Fibroblast of the aortic adventitia (primary cell): ENCODE data around the gene MMEL1. TPM values are rescaled to one million over a fixed set of nuclear protein-coding genes. Genes with fewer than 3 reads are reported as not detected.

Experiments used
- DNase-seq: peaks from one replicate; pipeline ENCODE4 v3.0.0-alpha.2; 2010; ENCODE audit warnings: low read depth
- H3K4me3 ChIP-seq: 2 replicates; pipeline ENCODE4 v1.5.1; 2011; ENCODE audit warnings: low read depth, mild to moderate bottlenecking, control low read depth, low read length, moderate library complexity
- CTCF ChIP-seq: IDR thresholded peaks from 2 replicates; pipeline ENCODE4 v1.5.1; 2011; ENCODE audit warnings: mild to moderate bottlenecking, low read length, control low read depth, inconsistent platforms; ENCODE audit not compliant: insufficient read depth
- total RNA-seq: library from RNA; depleted of rRNA; stranded (reverse); fragments of >200 nt; gene quantifications from 2 replicates; pipeline ENCODE4 v1.2.3, GENCODE V29; 2012; ENCODE audit warnings: low replicate concordance

MMEL1 gene
- total RNA-seq, 1 donor = not detected

DNA sequence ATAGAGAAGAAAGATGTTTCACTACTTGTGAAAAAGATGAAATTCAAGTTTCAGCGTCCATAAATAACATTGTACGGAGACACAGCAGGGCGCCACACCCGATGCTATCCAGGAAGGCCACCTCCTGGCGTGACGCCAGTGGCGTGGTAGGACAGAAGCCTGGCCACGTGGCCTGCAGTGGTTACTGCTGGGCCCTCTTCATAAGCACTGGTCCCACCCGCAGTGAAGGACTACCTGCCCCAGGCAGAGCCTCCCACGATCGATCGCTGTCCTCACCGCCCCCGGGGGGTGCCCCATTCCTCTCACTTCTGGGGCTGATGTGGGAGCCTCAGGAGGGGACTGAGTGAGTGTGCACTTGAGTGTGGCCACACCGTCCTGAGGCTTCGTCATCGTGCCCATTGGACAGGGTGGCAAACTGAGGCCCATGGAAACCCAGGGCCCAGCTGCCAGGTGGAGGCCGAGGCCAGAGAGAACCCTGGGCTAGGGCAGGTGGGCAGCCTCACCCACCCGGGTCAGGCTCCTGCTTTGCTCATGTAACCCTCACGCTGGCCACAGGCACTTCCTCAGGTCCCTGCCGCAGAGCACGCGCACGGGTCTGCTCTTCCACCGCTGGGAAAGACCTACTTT, 91.1 kb downstream of the MMEL1 start:
- TF ChIP-seq CTCF = no peak
- DNase-seq = no peak

DNA sequence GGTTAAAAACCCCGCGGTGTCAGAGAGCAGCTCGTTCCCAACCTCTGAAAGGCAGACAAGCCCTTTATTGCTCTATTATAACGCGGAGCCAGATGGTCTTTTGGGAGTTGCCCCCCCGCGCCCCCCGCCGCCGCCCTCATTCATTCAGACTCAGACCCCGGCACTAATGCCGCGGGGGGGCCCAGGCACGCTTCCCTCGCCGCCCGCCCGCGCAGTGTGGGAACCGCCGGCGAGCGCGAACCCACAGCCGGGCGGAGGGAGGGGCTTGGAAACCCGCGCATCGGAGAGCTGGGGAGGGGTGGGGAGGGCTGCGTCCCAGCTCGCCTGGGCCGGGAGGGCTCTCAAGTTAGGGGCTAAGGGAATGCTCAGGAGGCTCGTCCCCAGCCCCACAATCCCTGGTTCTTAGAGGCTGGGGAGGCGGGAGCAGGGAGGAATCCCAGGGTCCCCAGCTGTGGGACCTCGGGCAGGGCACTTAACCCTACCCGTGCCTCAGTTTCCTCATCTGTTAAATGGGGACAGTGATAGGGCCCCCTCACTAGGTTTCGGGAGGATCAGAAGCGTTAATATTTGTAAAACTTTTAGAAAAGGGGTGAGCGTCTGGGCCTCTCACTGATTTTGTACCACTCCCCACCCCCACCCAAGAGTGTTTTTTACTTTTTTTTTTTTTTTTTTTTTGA, 91.9 kb downstream of the MMEL1 start:
- no peak overlapping the region for H3K4me3 ChIP-seq
- no peak for DNase-seq
- TF ChIP-seq CTCF = no peak

More for the DNA sequence above, 91.1 kb downstream of the MMEL1 start:
- H3K4me3 ChIP-seq = no peak overlapping the region

Other genes starting within 250 kb of the MMEL1 start
- 8.2 and 11.8 TPM in 2 replicates for gene MORN1, start 241.5 kb downstream of the MMEL1 start, total RNA-seq
- gene RER1, start 241.2 kb downstream of the MMEL1 start, total RNA-seq = 98.1 and 439 TPM in 2 replicates
- 12.8 and 24.9 TPM in 2 replicates for gene PEX10, start 220.5 kb downstream of the MMEL1 start, total RNA-seq
- gene PLCH2, start 156.7 kb downstream of the MMEL1 start, total RNA-seq = 0.81 TPM in 1 of 2 replicates, not detected in the other
- 22.8 and 23.4 TPM in 2 replicates for gene PANK4, start 106.4 kb downstream of the MMEL1 start, total RNA-seq
- gene HES5, start 102.8 kb downstream of the MMEL1 start, total RNA-seq = not detected in 2 replicates
- gene TNFRSF14, start 76.6 kb downstream of the MMEL1 start, total RNA-seq = 12.0 and 32.2 TPM in 2 replicates
- 15.5 and 23.0 TPM in 2 replicates for gene PRXL2B, start 46.2 kb downstream of the MMEL1 start, total RNA-seq
- gene TTC34, start 168.7 kb upstream of the MMEL1 start, total RNA-seq = 0.27 and 0.41 TPM in 2 replicates